Parathyroid adenoma (tissue), 2 donors: ENCODE data around the gene HEXIM1.

ENCODE experiments used
- H2AFZ ChIP-seq: fragments of 300-600 bp; sonication (generic); one replicate; pipeline ENCODE4 v1.7.0; 2017; ENCODE audit warnings: antibody characterized with exemption, mild to moderate bottlenecking
- H3K27ac ChIP-seq: fragments of 300-600 bp; sonication (generic); one replicate; pipeline ENCODE4 v1.7.0; 2017
- H3K27me3 ChIP-seq: fragments of 300-600 bp; sonication (generic); one replicate; pipeline ENCODE4 v1.7.0; 2017; ENCODE audit warnings: low read length; ENCODE audit not compliant: control insufficient read depth, insufficient read depth
- H3K36me3 ChIP-seq: fragments of 300-600 bp; sonication (generic); one replicate; pipeline ENCODE4 v1.7.0; 2017; ENCODE audit warnings: low read length; ENCODE audit not compliant: control insufficient read depth, insufficient read depth
- H3K4me1 ChIP-seq: fragments of 300-600 bp; sonication (generic); one replicate; pipeline ENCODE4 v1.7.0; 2017; ENCODE audit warnings: control low read depth
- H3K4me2 ChIP-seq: fragments of 300-600 bp; sonication (generic); one replicate; pipeline ENCODE4 v1.7.0; 2017; ENCODE audit warnings: low read length
- H3K4me3 ChIP-seq: fragments of 300-600 bp; sonication (generic); one replicate; pipeline ENCODE4 v1.7.0; 2017; ENCODE audit warnings: low read depth, low read length
- H3K79me2 ChIP-seq: fragments of 300-600 bp; sonication (generic); one replicate; pipeline ENCODE4 v1.7.0; 2017; ENCODE audit warnings: control low read depth
- H3K9ac ChIP-seq: fragments of 300-600 bp; sonication (generic); one replicate; pipeline ENCODE4 v1.7.0; 2017; ENCODE audit warnings: mild to moderate bottlenecking
- H3K9me3 ChIP-seq: fragments of 300-600 bp; sonication (generic); one replicate; pipeline ENCODE4 v1.7.0; 2017; ENCODE audit warnings: low read length; ENCODE audit not compliant: control insufficient read depth
- TF ChIP-seq, protein P1 (sequence below): fragments of 300-600 bp; sonication (generic); IDR thresholded peaks from one replicate; pipeline ENCODE4 v1.7.0; 2017; ENCODE audit warnings: antibody characterized with exemption, mild to moderate bottlenecking
- donor health status: primary hyperparathyroidism.

The HEXIM1 gene

DNA sequence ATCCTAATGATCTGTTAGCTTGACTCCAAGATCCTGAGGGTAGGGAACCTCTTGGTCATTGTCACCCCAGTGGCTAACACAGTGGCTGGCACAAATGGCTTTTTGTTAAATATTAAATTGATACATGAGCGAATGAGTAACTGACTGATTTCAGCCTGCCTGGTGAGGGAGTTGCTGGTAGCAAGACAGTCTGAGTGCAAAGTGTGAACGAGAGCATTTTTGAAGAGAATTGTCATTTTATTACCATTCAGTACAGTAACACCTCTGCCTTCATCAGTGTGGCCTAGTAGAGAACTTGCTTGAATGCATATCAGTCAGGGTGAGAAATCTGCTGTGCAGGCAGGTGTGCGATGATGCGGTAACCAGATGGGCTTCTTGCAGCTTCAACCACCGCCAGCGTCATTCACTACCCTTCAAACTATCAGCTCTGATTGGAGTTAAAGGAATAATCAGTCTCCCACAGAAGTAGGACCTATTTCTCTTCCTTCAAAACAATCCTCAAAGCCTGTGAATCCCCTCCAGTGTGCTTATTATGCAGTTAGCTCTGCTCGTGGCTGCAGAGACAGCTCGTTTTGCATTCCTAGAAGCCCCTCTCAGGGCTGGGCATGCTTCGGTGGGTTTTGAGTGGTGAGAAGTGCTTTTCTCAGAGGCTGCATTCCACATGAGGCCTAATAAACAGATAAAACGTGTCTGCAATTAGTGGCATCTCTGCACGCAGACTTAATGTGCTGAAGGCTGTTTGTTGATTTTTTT lies 42.4 kb downstream of the HEXIM1 start:
- TF ChIP-seq, protein P1, sequence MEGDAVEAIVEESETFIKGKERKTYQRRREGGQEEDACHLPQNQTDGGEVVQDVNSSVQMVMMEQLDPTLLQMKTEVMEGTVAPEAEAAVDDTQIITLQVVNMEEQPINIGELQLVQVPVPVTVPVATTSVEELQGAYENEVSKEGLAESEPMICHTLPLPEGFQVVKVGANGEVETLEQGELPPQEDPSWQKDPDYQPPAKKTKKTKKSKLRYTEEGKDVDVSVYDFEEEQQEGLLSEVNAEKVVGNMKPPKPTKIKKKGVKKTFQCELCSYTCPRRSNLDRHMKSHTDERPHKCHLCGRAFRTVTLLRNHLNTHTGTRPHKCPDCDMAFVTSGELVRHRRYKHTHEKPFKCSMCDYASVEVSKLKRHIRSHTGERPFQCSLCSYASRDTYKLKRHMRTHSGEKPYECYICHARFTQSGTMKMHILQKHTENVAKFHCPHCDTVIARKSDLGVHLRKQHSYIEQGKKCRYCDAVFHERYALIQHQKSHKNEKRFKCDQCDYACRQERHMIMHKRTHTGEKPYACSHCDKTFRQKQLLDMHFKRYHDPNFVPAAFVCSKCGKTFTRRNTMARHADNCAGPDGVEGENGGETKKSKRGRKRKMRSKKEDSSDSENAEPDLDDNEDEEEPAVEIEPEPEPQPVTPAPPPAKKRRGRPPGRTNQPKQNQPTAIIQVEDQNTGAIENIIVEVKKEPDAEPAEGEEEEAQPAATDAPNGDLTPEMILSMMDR, result no peak
- Histone ChIP-seq H3K4me2 (no peak overlapping the region), H3K27ac (no peak overlapping the region)

DNA sequence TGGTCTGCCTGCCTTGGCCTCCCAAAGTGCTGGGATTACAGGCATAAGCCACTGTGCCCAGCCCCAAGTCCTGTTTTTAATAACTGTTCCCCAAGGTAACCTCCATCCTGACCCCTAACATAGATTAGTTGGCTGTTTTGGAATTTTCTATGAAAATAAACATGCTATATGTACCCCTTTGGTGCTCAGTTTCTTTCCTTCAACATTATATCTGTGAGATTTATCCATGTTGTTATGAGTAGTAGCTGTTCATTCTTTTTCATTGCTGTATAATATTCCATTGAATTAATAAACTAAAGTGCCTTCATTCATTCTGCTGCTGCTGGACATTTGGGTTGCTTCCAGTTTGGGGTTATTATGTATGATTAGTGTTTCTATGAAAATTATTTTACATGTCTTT lies 47.1 kb downstream of the HEXIM1 start:
- H3K9me3 ChIP-seq, result no peaks in the 10 kb centered on the region

More for the DNA sequence above, 42.4 kb downstream of the HEXIM1 start:
- H3K9ac ChIP-seq, result no peak overlapping the region
- no peak overlapping the region for H2AFZ ChIP-seq
- H3K4me3 ChIP-seq, result no peak overlapping the region
- no peaks in the 10 kb centered on the region for H3K27me3 ChIP-seq
- no peaks in the 10 kb centered on the region for H3K4me1 ChIP-seq
- no peaks in the 10 kb centered on the region for H3K36me3 ChIP-seq
- H3K79me2 ChIP-seq, result no peaks in the 10 kb centered on the region
- no peaks in the 10 kb centered on the region for H3K9me3 ChIP-seq

DNA sequence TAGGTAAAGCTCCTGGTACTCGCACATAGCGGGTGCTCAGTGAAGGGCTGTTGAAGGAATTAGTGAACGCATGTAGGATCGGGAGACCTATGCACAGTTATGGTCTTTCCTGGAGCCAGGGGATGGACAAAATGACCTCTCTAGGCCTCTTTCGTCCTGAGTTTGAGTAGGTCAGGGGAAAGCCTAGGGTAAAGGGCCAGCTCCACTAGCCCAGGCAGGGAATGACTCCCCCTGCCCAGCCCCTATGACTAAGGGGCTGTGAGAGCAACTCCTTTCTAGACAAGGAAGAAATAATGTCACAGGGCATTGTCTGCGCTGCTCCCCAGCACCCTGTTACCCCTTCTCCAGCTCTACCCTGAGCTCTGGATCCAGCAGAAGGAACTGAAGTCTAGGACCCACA lies 48.8 kb downstream of the HEXIM1 start:
- Histone ChIP-seq H3K9ac (no peak overlapping the region), H3K27me3 (no peaks in the 10 kb centered on the region), H3K27ac (no peak overlapping the region), H3K79me2 (no peaks in the 10 kb centered on the region), H3K4me1 (peaks cover 6% of the 10 kb centered on the region), H2AFZ (peak overlapping the region; percentile 83), H3K9me3 (no peaks in the 10 kb centered on the region), H3K4me2 (no peak overlapping the region), H3K36me3 (no peaks in the 10 kb centered on the region), H3K4me3 (no peak overlapping the region)
- TF ChIP-seq, protein P1, result no peak

More for the DNA sequence above, 47.1 kb downstream of the HEXIM1 start:
- no peaks in the 10 kb centered on the region for H3K79me2 ChIP-seq
- peaks cover 6% of the 10 kb centered on the region for H3K4me1 ChIP-seq
- H3K4me2 ChIP-seq, result no peak overlapping the region
- H3K36me3 ChIP-seq, result no peaks in the 10 kb centered on the region
- H3K27me3 ChIP-seq, result no peaks in the 10 kb centered on the region
- H3K9ac ChIP-seq, result no peak overlapping the region
- H3K4me3 ChIP-seq, result no peak overlapping the region
- TF ChIP-seq, protein P1, result no peak
- H2AFZ ChIP-seq, result no peak overlapping the region
- no peak overlapping the region for H3K27ac ChIP-seq

DNA sequence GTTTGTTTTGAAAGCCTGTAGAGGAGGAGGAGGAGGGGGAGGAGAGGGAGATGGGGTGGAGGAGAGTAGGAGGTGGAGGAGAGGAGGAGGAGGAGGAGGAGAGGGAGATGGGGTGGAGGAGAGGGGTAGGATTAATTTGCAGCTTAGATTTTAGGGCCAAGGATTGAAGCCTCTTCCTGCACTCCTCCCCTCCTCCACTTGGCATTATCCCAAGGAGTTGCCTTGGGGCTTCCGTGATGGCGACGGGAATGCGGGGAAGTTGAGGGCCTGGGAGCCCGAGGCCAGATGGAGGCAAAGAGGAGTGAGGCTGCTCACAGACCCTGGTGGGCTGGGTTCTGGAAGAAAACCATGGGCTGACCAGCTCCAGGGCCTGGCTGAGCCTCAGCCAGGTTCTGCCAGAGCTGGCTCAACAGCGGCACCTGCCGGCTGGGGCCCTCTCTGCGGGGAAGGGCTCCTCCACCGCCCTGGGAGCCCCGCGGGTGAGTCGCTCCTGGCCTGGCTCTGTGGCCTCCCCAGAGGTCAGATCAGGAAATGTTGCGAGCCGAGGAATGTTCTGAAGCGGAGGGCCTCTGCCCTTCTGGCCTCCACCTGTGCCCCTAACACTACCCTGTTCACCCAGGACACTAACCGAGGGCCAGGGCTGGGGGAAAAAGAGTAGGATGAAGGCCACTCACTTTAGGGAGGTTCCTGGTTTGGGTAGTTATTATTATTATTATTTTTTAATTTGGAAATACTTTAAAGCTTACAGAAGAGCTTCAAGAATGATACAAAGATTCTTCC lies 49.5 kb downstream of the HEXIM1 start:
- Histone ChIP-seq H3K9ac (no peak overlapping the region), H3K27ac (no peak overlapping the region), H3K27me3 (no peaks in the 10 kb centered on the region), H3K4me1 (peaks cover 6% of the 10 kb centered on the region), H3K79me2 (no peaks in the 10 kb centered on the region), H3K4me2 (peak overlapping the region; percentile 29), H2AFZ (peak overlapping the region; percentile 83), H3K36me3 (no peaks in the 10 kb centered on the region), H3K9me3 (no peaks in the 10 kb centered on the region), H3K4me3 (peak overlapping the region; percentile 0)
- TF ChIP-seq, protein P1, result peak; percentile 100
